Left hindlimb (tissue), 1 donor: ENCODE results near the gene GOLGA8K.
"Not testable (repeated sequence)": the region's sequence is repeated elsewhere in the genome, so short reads cannot be mapped to it uniquely, and the experiment has no call there.

ENCODE experiments used
- DNase-seq: peaks from one replicate; pipeline ENCODE4 v3.0.0-alpha.2; 2018

GOLGA8K gene

GRCh38 chr15:32352748-32353147 is 50.3 kb downstream of the GOLGA8K start:
- not testable (repeated sequence) for DNase-seq

- not testable (repeated sequence) for DNase-seq
Measured at GRCh38 chr15:32350563-32351220, 52.4 kb downstream of the GOLGA8K start.

- peak; percentile 10 for DNase-seq
Measured at GRCh38 chr15:32347037-32347436, 56.1 kb downstream of the GOLGA8K start.

- DNase-seq, result not testable (repeated sequence)
Measured at GRCh38 chr15:32345978-32346547, 57.0 kb downstream of the GOLGA8K start.

- peak; percentile 8 for DNase-seq
Measured at GRCh38 chr15:32343921-32344320, 59.2 kb downstream of the GOLGA8K start.
